Urinary bladder (tissue), 4 donors: ENCODE data around the gene CCAR1. TPM values are rescaled to one million over a fixed set of nuclear protein-coding genes. Genes with fewer than 3 reads are reported as not detected.
"Not testable (repeated sequence)": the region's sequence is repeated elsewhere in the genome, so short reads cannot be mapped to it uniquely, and the experiment has no call there.

Experiments
- DNase-seq: peaks from one replicate; pipeline ENCODE4 v3.0.0-alpha.2; 2015; ENCODE audit errors: extremely low spot score
- H3K27ac ChIP-seq: one replicate; pipeline ENCODE4 v1.5.1; 2013; ENCODE audit warnings: low read depth, mild to moderate bottlenecking, moderate library complexity
- H3K36me3 ChIP-seq: one replicate; pipeline ENCODE4 v1.6.1; 2013; ENCODE audit warnings: mild to moderate bottlenecking, moderate library complexity; ENCODE audit not compliant: insufficient read depth
- H3K4me1 ChIP-seq: one replicate; pipeline ENCODE4 v1.6.1; 2013; ENCODE audit warnings: mild to moderate bottlenecking, moderate library complexity; ENCODE audit not compliant: insufficient read depth
- H3K4me3 ChIP-seq: one replicate; pipeline ENCODE4 v1.5.1; 2013; ENCODE audit warnings: low read depth, low read length
- WGBS: extraction: QIAGEN DNeasy Blood & Tissue Kit; methylation state at CpG from one replicate; pipeline ENCODE4 v1.1.7; 2013; 5-methylcytosine and 5-hydroxymethylcytosine counted together
- polyA plus RNA-seq: library from polyadenylated mRNA; stranded (reverse); fragments of 200-250 nt; gene quantifications from one replicate; pipeline ENCODE4 v1.2.3, GENCODE V29; 2013
- small RNA-seq: library from RNA; depleted of rRNA; stranded (forward); fragments of <200 nt; gene quantifications from one replicate; pipeline ENCODE3, GENCODE V24; 2014
- total RNA-seq: library from RNA; depleted of rRNA; stranded (reverse); fragments of >200 nt; gene quantifications from one replicate; pipeline ENCODE4 v1.2.3, GENCODE V29; 2014
- donor health status: healthy with polysubstance abuse.
- donor health status: healthy.

The CCAR1 gene
- total and polyA plus RNA-seq, 2 donors: 21.7 to 57.1 TPM

GRCh38 chr10:68827592-68827959 lies 106.5 kb downstream of the CCAR1 start:
- H3K27ac ChIP-seq, H3K36me3 ChIP-seq, DNase-seq, H3K4me1 ChIP-seq: not testable (repeated sequence)
- H3K4me3 ChIP-seq: peak overlapping the region; percentile 67
- under 1% methylated on average over 13 of the region's 58 CpGs for WGBS

DNA sequence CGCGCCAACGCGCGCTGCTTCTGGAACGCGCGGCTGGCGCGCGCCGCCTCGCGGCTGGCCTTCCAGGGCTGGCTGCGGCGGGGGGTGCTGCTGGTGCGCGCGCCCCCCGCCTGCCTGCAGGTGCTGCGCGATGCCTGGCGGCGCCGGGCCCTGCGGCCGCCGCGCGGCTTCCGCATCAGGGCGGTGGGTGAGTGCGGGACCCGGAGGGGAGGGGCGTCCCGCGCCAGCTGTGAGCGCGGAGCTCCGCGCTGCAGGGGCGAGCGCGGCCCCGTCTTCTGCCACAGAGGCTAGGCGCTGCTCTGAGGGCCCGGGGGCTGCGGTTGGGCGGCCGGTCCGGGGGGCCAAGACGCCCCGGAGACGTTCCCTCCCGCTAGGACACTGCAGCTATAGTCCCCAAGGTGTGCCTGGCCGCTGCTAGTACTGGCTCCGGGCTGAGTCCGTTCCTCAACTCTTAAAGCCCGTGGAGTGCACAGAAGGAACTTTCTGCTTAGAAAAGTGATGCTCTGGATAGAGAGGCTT lies 107.1 kb downstream of the CCAR1 start:
- under 1% methylated on average over 31 of the region's 59 CpGs for WGBS
- not testable (repeated sequence) for H3K27ac ChIP-seq, H3K4me1 ChIP-seq, DNase-seq, H3K36me3 ChIP-seq
- H3K4me3 ChIP-seq: peak overlapping the region; percentile 55

DNA sequence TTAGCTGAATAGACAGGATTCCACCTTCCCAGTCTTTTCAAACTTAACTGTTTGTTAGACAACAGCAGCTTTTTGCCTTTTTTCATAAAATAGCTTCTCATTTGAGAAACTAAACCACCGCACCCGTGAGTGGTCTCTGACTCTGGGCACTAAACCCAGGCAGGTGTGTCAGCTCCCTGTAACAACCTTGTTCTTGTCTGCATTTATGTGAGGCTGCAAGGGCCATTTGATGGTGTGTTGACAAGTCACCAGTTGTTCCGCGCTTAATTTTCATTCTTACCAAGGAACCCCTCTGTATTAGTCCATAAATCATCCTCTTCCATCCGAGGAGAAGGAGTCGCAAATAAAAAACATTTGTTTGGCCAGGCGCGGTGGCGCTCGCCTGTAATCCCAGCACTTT lies 107.8 kb downstream of the CCAR1 start:
- no peaks in the 10 kb centered on the region for H3K36me3 ChIP-seq
- peak overlapping the region; percentile 55 for H3K4me3 ChIP-seq
- WGBS: 85% methylated on average over 10 of the region's 10 CpGs
- H3K4me1 ChIP-seq: no peaks in the 10 kb centered on the region
- no peak overlapping the region for H3K27ac ChIP-seq
- DNase-seq: no peak

GRCh38 chr10:68829521-68829920 lies 108.5 kb downstream of the CCAR1 start:
- WGBS: 59% methylated on average over 6 of the region's 6 CpGs
- Histone ChIP-seq H3K36me3 (no peaks in the 10 kb centered on the region), H3K4me1 (no peaks in the 10 kb centered on the region), H3K27ac (no peak overlapping the region), H3K4me3 (no peak overlapping the region)
- DNase-seq: no peak

- 96% methylated on average over 6 of the region's 6 CpGs for WGBS
- Histone ChIP-seq H3K4me1 (no peaks in the 10 kb centered on the region), H3K36me3 (no peaks in the 10 kb centered on the region), H3K27ac (no peak overlapping the region), H3K4me3 (no peak overlapping the region)
- no peak for DNase-seq
These were observed 108.9 kb downstream of the CCAR1 start for GRCh38 chr10:68829952-68830351.

- no peak for DNase-seq
- WGBS: 70% methylated on average over 5 of the region's 5 CpGs
- Histone ChIP-seq H3K27ac (no peak overlapping the region), H3K4me3 (no peak overlapping the region), H3K4me1 (no peaks in the 10 kb centered on the region), H3K36me3 (no peaks in the 10 kb centered on the region)
These were observed 111.0 kb downstream of the CCAR1 start for GRCh38 chr10:68831961-68832455.

- Histone ChIP-seq H3K4me1 (no peaks in the 10 kb centered on the region), H3K36me3 (no peaks in the 10 kb centered on the region), H3K4me3 (no peak overlapping the region), H3K27ac (no peak overlapping the region)
- 97% methylated on average over 4 of the region's 4 CpGs for WGBS
- DNase-seq: no peak
These were observed 111.6 kb downstream of the CCAR1 start for GRCh38 chr10:68832601-68833000.

GRCh38 chr10:68837626-68838322 lies 116.7 kb downstream of the CCAR1 start:
- H3K36me3 ChIP-seq: no peaks in the 10 kb centered on the region
- no peaks in the 10 kb centered on the region for H3K4me1 ChIP-seq
- no peak overlapping the region for H3K4me3 ChIP-seq
- no peak overlapping the region for H3K27ac ChIP-seq
- WGBS: 89% methylated on average over 8 of the region's 8 CpGs
- DNase-seq: no peak

GRCh38 chr10:68840650-68841049 lies 119.6 kb downstream of the CCAR1 start:
- not testable (repeated sequence) for H3K4me1 ChIP-seq, H3K27ac ChIP-seq, H3K36me3 ChIP-seq, H3K4me3 ChIP-seq, DNase-seq
- 95% methylated on average over 9 of the region's 9 CpGs for WGBS

Small RNAs within 50 kb of the gene (small RNA-seq; reads per million reads assigned to genes)
- not detected for gene MIR1254-1
- not detected for gene RF00019

Other genes with a start within 250 kb of the CCAR1 start
- gene DNA2, start 249.3 kb upstream of the CCAR1 start, total RNA-seq: 16.8 TPM
- 1.1 TPM for gene DNA2, start 249.3 kb upstream of the CCAR1 start, polyA plus RNA-seq
- 30.7 TPM for gene SLC25A16, start 193.7 kb upstream of the CCAR1 start, total RNA-seq
- 6.7 TPM for gene SLC25A16, start 193.7 kb upstream of the CCAR1 start, polyA plus RNA-seq
- 41.6 TPM for gene TET1, start 160.9 kb upstream of the CCAR1 start, total RNA-seq
- 0.53 TPM for gene TET1, start 160.9 kb upstream of the CCAR1 start, polyA plus RNA-seq
- 4.7 TPM for gene STOX1, start 106.3 kb downstream of the CCAR1 start, total RNA-seq
- gene STOX1, start 106.3 kb downstream of the CCAR1 start, polyA plus RNA-seq: 2.7 TPM
- gene DDX50, start 180.1 kb downstream of the CCAR1 start, total RNA-seq: 63.4 TPM
- 38.2 TPM for gene DDX50, start 180.1 kb downstream of the CCAR1 start, polyA plus RNA-seq
- gene DDX21, start 234.9 kb downstream of the CCAR1 start, total RNA-seq: 37.5 TPM
- 30.6 TPM for gene DDX21, start 234.9 kb downstream of the CCAR1 start, polyA plus RNA-seq